PC-3 (cell line): ENCODE measurements around the gene AFF3. TPM values are rescaled to one million over a fixed set of nuclear protein-coding genes. Genes with fewer than 3 reads are reported as not detected.

ENCODE experiments used
- ATAC-seq: fragments of 200-7000 bp; cut with Tn5 transposase; 2 replicates; pipeline ENCODE4 v1.9.1; 2020; ENCODE audit warnings: mild to moderate bottlenecking, moderate library complexity
- BruUV-seq: library from RNA; stranded (reverse); fragments of 400-500 nt; replicated peaks from 2 replicates; lab custom pipeline; 2021; lab: Mats Ljungman, UMichigan
- CTCF ChIA-PET: fragments of 300-600 bp; sonication (Branson Sonifier 250); formaldehyde crosslinking; loops from one replicate; lab custom pipeline; 2022; ENCODE audit warnings: antibody characterized with exemption; lab: Charles Lee
- POLR2A ChIA-PET: fragments of 300-600 bp; sonication (Branson Sonifier 250); formaldehyde crosslinking; loops from one replicate; lab custom pipeline; 2022; ENCODE audit warnings: antibody characterized with exemption; ENCODE audit not compliant: unreplicated experiment; lab: Charles Lee
- DNase-seq: peaks from one replicate; pipeline ENCODE4 v3.0.0-alpha.2; 2015
- H2AFZ ChIP-seq: fragments of 300-600 bp; sonication (generic); 2 replicates; pipeline ENCODE4 v1.6.0; 2016; ENCODE audit warnings: antibody characterized with exemption, low read length
- H3F3A ChIP-seq: fragments of 300-600 bp; sonication (generic); one replicate; pipeline ENCODE4 v1.6.0; 2017; ENCODE audit warnings: antibody characterized with exemption, low read length, control low read depth, mild to moderate bottlenecking; ENCODE audit not compliant: unreplicated experiment
- H3K27ac ChIP-seq: fragments of 300-600 bp; sonication (generic); 2 replicates; pipeline ENCODE4 v1.5.1; 2016; ENCODE audit warnings: mild to moderate bottlenecking, low read length
- H3K27me3 ChIP-seq: fragments of 300-600 bp; sonication (generic); 2 replicates; pipeline ENCODE4 v1.6.1; 2016; ENCODE audit warnings: low read length, mixed read lengths
- H3K36me3 ChIP-seq: fragments of 300-600 bp; sonication (generic); 2 replicates; pipeline ENCODE4 v1.6.1; 2016; ENCODE audit warnings: low read depth, mixed run types, low read length, mixed read lengths
- H3K4me1 ChIP-seq: fragments of 300-600 bp; sonication (generic); 2 replicates; pipeline ENCODE4 v1.5.1; 2016; ENCODE audit warnings: low read length; ENCODE audit not compliant: insufficient read depth
- H3K4me2 ChIP-seq: fragments of 300-600 bp; sonication (generic); 2 replicates; pipeline ENCODE4 v1.6.0; 2016; ENCODE audit warnings: low read length
- H3K4me3 ChIP-seq: fragments of 300-600 bp; sonication (generic); 2 replicates; pipeline ENCODE4 v1.5.1; 2016; ENCODE audit warnings: mild to moderate bottlenecking, low read length, mixed read lengths
- H3K79me2 ChIP-seq: fragments of 300-600 bp; sonication (generic); 2 replicates; pipeline ENCODE4 v1.6.1; 2017; ENCODE audit warnings: low read length, mixed read lengths
- H3K9ac ChIP-seq: fragments of 300-600 bp; sonication (generic); 2 replicates; pipeline ENCODE4 v1.6.0; 2016; ENCODE audit warnings: mild to moderate bottlenecking, low read length
- H3K9me2 ChIP-seq: fragments of 300-600 bp; sonication (generic); replicated peaks from 2 replicates; pipeline ENCODE4 v1.6.1; 2016; ENCODE audit warnings: mixed run types, low read length, mixed read lengths
- H3K9me3 ChIP-seq: fragments of 300-600 bp; sonication (generic); 2 replicates; pipeline ENCODE4 v1.6.1; 2016; ENCODE audit warnings: low read length, mixed read lengths
- H4K20me1 ChIP-seq: fragments of 300-600 bp; sonication (generic); 2 replicates; pipeline ENCODE4 v1.6.1; 2016; ENCODE audit warnings: low read length, mixed read lengths
- CTCF ChIP-seq: fragments of 300-600 bp; sonication (generic); conservative IDR thresholded peaks from 2 replicates; pipeline ENCODE4 v1.5.1; 2017; ENCODE audit warnings: antibody characterized with exemption, low read depth, mild to moderate bottlenecking, low read length
- EZH2 ChIP-seq: fragments of 300-600 bp; sonication (generic); IDR thresholded peaks from one replicate; pipeline ENCODE4 v1.6.1; 2017; ENCODE audit warnings: antibody characterized with exemption, mild to moderate bottlenecking, low read length; ENCODE audit not compliant: unreplicated experiment
- EZH2phosphoT487 ChIP-seq: fragments of 300-600 bp; sonication (generic); IDR thresholded peaks from 2 replicates; pipeline ENCODE4 v1.6.1; 2018; ENCODE audit warnings: mild to moderate bottlenecking, antibody characterized with exemption, low read length, borderline replicate concordance
- intact Hi-C: fragments of 100-400 bp; cut with micrococcal nuclease; formaldehyde crosslinking; loops from 2 replicates; pipeline ENCODE4 v1.9.0; 2023
- total RNA-seq: library from RNA; depleted of rRNA; stranded (reverse); fragments of >200 nt; gene quantifications from 2 replicates; pipeline ENCODE4 v1.2.3, GENCODE V29; 2014

AFF3 gene
- total RNA-seq, 1 experiment from 2014 or later = 0.04 TPM

- no peaks in the 10 kb centered on the region for H3K9me3 ChIP-seq
- CTCF ChIA-PET = no interaction called here
- no peaks in the 10 kb centered on the region for H3K36me3 ChIP-seq
- no peaks in the 10 kb centered on the region for H3F3A ChIP-seq
- DNase-seq = no peak
- no peak overlapping the region for H3K4me2 ChIP-seq
- H3K79me2 ChIP-seq = no peaks in the 10 kb centered on the region
- no peak overlapping the region for H3K27ac ChIP-seq
- H2AFZ ChIP-seq = no peak overlapping the region
- intact Hi-C loops = no loop called here
- ATAC-seq = no peak
- POLR2A ChIA-PET = interaction anchor here (0.7 kb wide), 1 partner anchor 22 kb away, joined by 3 read pairs; no protein-coding TSS in a partner anchor
- no peak for TF ChIP-seq CTCF
- no peak for TF ChIP-seq EZH2phosphoT487
- no peak for TF ChIP-seq EZH2
- H3K4me1 ChIP-seq = peaks cover 16% of the 10 kb centered on the region
- H3K27me3 ChIP-seq = no peaks in the 10 kb centered on the region
- H3K4me3 ChIP-seq = no peak overlapping the region
- no peak overlapping the region for H3K9ac ChIP-seq
- no peaks in the 10 kb centered on the region for H4K20me1 ChIP-seq
- no peaks in the 10 kb centered on the region for H3K9me2 ChIP-seq
- BruUV-seq = no TSS peak
Measured at GRCh38 chr2:99700482-99701398, 441.6 kb downstream of the AFF3 start.

GRCh38 chr2:99698896-99699295 is 443.5 kb downstream of the AFF3 start:
- Histone ChIP-seq H3K4me3 (no peak overlapping the region), H3K4me2 (no peak overlapping the region), H3K9ac (no peak overlapping the region), H3F3A (no peaks in the 10 kb centered on the region), H3K4me1 (peaks cover 16% of the 10 kb centered on the region), H3K9me2 (no peaks in the 10 kb centered on the region), H3K36me3 (no peaks in the 10 kb centered on the region), H3K9me3 (no peaks in the 10 kb centered on the region), H4K20me1 (no peaks in the 10 kb centered on the region), H3K27ac (no peak overlapping the region), H3K27me3 (no peaks in the 10 kb centered on the region), H3K79me2 (no peaks in the 10 kb centered on the region), H2AFZ (no peak overlapping the region)
- POLR2A ChIA-PET = no interaction called here
- CTCF ChIA-PET = no interaction called here
- TF ChIP-seq EZH2phosphoT487 (no peak), CTCF (no peak), EZH2 (no peak)
- intact Hi-C loops = no loop called here
- BruUV-seq = no TSS peak
- ATAC-seq (no peak), DNase-seq (peak; percentile 72)
